GM06990 (cell line): Measurements from ENCODE around the gene WIPF2.

Source experiments
- DNase-seq: peaks from one replicate; pipeline ENCODE4 v3.0.0-alpha.2; 2011; ENCODE audit not compliant: insufficient read length; ENCODE audit errors: extremely low read depth
- H3K27me3 ChIP-seq: replicated peaks from 2 replicates; pipeline ENCODE4 v1.6.0; 2011; ENCODE audit warnings: low read length; ENCODE audit not compliant: control insufficient read depth, insufficient read depth
- H3K36me3 ChIP-seq: 2 replicates; pipeline ENCODE4 v1.5.1; 2011; ENCODE audit warnings: low read length; ENCODE audit not compliant: control insufficient read depth, insufficient read depth
- H3K4me3 ChIP-seq: replicated peaks from 2 replicates; pipeline ENCODE4 v1.5.1; 2011; ENCODE audit warnings: low read depth, mild to moderate bottlenecking, control low read depth, low read length
- TF ChIP-seq, protein P1 (sequence below): IDR thresholded peaks from 2 replicates; pipeline ENCODE4 v1.5.1; 2011; ENCODE audit warnings: low read length, control low read depth, mild to moderate bottlenecking, inconsistent platforms; ENCODE audit not compliant: insufficient read depth, poor library complexity, severe bottlenecking

Gene WIPF2

DNA sequence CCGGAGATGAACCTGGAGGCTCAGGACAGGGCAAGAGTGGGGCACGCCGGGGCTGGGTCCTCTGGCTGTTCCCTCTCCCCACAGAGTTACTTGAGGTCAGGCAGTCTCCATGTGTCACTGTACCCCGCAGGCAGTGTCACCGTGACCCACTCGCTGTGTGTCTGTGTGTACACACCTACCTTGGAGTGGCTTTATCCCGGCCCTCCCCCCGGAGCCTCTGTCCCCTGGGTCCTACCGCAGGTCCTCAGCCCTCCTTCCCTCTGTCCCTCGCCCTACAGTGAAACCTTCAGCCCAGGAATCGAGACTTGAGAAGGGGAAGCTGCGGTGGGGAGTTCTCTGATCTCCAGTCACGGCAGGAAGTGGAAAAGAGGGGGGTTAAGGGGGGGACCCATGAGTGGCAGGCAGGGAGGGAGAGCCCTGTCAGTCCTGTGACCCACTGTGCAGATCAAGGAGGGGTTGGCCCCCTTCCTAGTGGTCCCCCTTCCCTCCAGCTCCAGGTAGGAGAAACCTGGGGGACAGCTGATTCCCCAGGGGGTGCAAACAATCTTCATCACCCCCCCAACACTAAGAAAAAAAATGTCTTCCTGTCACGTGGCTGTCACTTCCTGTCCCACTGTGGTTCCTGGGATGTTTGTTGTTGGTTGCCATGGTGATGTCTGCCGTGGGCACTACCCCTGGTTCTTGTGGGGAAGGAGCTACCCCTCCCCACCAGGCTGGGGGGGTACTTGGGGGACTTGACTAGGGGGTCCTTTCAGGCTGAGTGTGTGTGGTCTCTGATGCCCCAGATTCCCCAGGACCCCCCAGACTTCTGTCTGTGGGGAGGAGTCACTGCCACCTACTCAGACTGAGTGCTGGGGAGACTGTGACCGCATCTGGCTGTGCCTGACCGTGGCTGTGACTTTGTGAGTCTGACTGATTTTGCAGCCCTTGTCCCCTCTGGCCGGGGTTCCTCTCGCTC is 103.5 kb downstream of the WIPF2 start:
- peak; percentile 94 for DNase-seq
- Histone ChIP-seq H3K36me3 (no peaks in the 10 kb centered on the region), H3K27me3 (no peaks in the 10 kb centered on the region), H3K4me3 (peak overlapping the region; percentile 86)
- TF ChIP-seq, protein P1, sequence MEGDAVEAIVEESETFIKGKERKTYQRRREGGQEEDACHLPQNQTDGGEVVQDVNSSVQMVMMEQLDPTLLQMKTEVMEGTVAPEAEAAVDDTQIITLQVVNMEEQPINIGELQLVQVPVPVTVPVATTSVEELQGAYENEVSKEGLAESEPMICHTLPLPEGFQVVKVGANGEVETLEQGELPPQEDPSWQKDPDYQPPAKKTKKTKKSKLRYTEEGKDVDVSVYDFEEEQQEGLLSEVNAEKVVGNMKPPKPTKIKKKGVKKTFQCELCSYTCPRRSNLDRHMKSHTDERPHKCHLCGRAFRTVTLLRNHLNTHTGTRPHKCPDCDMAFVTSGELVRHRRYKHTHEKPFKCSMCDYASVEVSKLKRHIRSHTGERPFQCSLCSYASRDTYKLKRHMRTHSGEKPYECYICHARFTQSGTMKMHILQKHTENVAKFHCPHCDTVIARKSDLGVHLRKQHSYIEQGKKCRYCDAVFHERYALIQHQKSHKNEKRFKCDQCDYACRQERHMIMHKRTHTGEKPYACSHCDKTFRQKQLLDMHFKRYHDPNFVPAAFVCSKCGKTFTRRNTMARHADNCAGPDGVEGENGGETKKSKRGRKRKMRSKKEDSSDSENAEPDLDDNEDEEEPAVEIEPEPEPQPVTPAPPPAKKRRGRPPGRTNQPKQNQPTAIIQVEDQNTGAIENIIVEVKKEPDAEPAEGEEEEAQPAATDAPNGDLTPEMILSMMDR, result no peak

DNA sequence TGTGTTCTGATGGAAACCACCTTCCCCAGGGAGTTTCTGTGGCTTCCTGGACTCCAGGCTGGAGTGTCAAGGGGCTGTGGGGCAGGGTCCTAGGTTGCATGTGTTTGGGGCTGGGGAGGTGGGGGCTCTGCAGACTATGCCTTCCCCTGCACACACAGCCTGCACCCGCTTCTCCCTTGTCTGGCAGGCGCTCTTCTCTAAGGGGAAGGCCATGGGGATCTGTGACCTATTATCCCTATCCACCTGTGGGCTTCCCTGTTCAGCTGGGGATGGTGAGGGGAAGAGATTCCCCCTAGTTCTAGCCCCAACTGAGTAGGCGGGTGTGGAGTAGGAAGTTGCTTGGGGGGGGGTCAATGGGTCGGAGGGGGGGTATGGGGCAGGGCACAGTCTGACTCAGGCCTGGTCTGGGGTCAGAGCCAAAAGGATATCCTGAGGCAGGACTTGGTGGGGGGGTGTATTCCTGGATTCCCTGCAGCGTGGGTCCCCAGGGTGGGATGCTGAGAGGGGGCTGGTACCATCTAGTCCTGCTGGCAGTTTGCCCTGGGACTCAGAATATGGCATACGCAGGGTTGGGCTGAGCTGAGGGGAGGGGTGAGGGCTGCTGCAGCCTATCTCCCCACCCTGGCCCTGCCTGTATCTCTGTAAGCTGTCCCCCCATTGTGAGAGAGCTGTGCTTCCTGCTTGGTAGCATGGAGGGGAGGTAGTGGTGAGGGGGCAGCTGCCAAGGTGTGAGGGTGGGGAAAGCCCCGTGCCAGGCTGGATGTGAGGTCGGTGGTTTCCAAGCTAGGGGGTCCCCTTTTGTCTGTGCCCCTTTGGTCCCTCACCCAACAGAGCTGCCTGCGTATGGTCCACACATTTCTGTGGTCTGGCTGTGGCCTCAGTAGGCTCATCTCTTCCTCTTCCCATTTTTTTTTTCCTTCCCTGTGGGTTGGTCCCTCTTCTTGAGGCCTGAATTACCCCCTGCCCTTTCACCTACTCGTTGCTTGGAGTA is 104.6 kb downstream of the WIPF2 start:
- TF ChIP-seq, protein P1, result no peak
- Histone ChIP-seq H3K36me3 (no peaks in the 10 kb centered on the region), H3K27me3 (no peaks in the 10 kb centered on the region), H3K4me3 (peak overlapping the region; percentile 86)
- peak; percentile 70 for DNase-seq

DNA sequence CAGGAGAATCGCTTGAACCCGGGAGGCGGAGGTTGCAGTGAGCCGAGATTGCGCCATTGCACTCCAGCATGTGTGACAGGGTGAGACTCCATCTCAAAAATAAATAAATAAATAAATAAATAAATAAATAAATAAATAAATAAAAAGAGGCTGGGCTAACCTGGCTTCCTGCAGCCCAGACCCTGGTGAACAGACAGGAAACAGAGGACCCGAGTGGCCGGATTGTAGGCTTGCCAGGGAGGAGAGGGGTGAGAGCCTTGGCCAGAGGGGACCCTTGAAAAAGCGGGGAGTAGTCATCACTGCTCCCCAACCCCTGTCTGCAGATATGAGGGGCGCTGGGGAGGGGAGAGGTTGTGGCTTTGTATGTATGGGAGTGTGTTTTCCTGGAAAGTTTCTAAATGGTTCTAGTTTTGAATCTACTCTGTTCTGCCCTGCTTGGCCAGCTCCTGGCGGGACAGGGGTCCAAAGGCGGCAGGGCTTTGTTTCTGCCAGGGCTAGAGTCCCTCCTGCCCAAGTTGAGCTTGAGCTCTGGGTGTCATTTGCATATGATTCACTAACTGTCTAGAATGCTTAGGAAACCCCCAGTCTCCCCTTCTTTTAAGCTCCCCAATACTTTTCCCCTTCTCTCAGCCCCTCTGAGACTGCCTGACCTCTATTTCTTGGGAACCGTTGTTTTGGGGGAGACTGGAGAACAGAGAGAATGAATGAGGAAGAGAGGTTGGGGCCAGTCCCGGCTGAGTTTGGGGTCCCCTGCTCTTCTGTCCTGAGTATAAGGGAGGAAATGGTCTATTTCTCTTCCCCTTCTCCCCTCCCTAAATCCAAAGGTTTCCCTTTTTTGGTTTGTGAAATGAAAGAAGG is 106.3 kb downstream of the WIPF2 start:
- Histone ChIP-seq H3K4me3 (peak overlapping the region; percentile 39), H3K36me3 (no peaks in the 10 kb centered on the region), H3K27me3 (no peaks in the 10 kb centered on the region)
- TF ChIP-seq, protein P1, result no peak
- no peak for DNase-seq

DNA sequence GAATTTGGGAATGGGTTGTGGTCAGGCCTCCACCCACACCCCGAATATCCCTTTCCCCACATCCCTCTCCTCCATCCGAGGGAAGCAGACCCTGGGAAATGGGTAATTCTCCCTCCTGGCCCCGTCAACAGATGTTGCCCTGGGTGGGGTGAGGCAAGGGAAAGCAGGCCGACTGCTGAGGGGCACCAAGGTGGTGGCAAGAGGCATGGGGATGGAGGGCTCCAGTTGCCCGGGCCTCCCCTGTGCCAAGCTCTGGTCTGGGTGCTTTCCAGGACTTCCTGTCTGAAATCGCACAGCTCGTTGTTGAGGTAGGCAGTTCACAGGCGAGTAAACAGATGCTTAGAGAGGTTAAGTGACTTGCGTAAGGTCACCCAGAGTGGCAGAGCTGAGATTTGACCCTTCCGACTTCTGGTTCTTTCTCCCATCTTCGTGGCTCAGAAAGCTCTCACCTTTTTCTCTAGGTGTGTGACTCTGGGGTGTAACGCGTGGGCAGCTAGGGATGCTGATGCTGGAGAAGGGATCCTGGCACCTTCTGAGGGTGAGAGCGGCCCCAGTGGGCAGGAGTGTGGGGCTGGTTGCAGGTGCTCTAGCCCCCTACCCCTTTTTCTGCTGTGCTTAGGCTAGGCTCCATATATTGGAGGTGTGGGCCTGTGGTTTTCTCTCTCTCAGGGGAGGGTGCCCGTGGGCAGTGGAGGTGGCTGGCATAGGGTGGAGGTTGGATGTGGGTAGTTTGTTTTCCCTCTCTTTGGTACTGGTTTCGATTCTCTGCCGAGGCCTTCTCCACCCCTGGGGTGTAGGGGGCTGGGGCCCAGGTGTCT is 107.1 kb downstream of the WIPF2 start:
- no peaks in the 10 kb centered on the region for H3K27me3 ChIP-seq
- peak overlapping the region; percentile 48 for H3K4me3 ChIP-seq
- TF ChIP-seq, protein P1, result no peak
- DNase-seq, result peak; percentile 64
- H3K36me3 ChIP-seq, result peaks cover 6% of the 10 kb centered on the region
